CD4-positive, CD25-positive, alpha-beta regulatory T cell (primary cell): ENCODE data around the gene MUC3A. TPM values are rescaled to one million over a fixed set of nuclear protein-coding genes. Genes with fewer than 3 reads are reported as not detected.

Experiments
- ATAC-seq, 2 donors: fragments of 150-1000 bp; cut with Tn5 transposase; one replicate each; pipeline ENCODE4 v1.10.0; 2021; ENCODE audit warnings: low read depth in 2 of 2, moderate number of reproducible peaks in 2 of 2, moderate library complexity in 1 of 2
- DNase-seq, 3 donors: peaks; one replicate each; pipeline versions ENCODE4 v3.0.0 to v3.0.0-alpha.2; 2012 to 2022; ENCODE audit warnings: mixed read lengths in 1 of 3
- H3K27ac ChIP-seq: one replicate; pipeline ENCODE4 v1.7.0; 2013; ENCODE audit warnings: mild to moderate bottlenecking, low read length; ENCODE audit not compliant: insufficient read depth, poor library complexity, severe bottlenecking
- H3K27me3 ChIP-seq: one replicate; pipeline ENCODE4 v1.7.0; 2013; ENCODE audit warnings: low read length; ENCODE audit not compliant: control insufficient read depth, insufficient read depth
- H3K36me3 ChIP-seq: one replicate; pipeline ENCODE4 v1.7.0; 2013; ENCODE audit warnings: mild to moderate bottlenecking, low read length, moderate library complexity; ENCODE audit not compliant: control insufficient read depth, insufficient read depth
- H3K4me1 ChIP-seq: 2 replicates; pipeline ENCODE4 v1.7.0; 2013; ENCODE audit warnings: mild to moderate bottlenecking, low read length; ENCODE audit not compliant: insufficient read depth, control insufficient read depth, poor library complexity, severe bottlenecking
- H3K4me3 ChIP-seq: one replicate; pipeline ENCODE4 v1.7.0; 2013; ENCODE audit warnings: low read depth, mild to moderate bottlenecking, low read length, moderate library complexity
- H3K9me3 ChIP-seq, 2 experiments: 1 replicate in 1 of 2; 2 replicates in 1 of 2; pipeline ENCODE4 v1.7.0; 2013; ENCODE audit warnings: low read length in 2 of 2, mild to moderate bottlenecking in 1 of 2, moderate library complexity in 1 of 2; ENCODE audit not compliant: control insufficient read depth in 2 of 2
- H3K27ac Mint-ChIP-seq, 3 donors: one replicate each; pipeline ENCODE4 v1.8.0; 2020 to 2022; ENCODE audit warnings: mild to moderate bottlenecking in 3 of 3, mixed read lengths in 3 of 3, moderate library complexity in 2 of 3
- H3K27me3 Mint-ChIP-seq: one replicate; pipeline ENCODE4 v1.8.0; 2022; ENCODE audit warnings: mild to moderate bottlenecking, mixed read lengths
- H3K36me3 Mint-ChIP-seq: one replicate; pipeline ENCODE4 v1.8.0; 2020; ENCODE audit warnings: mixed read lengths
- H3K4me1 Mint-ChIP-seq, 4 donors: one replicate each; pipeline ENCODE4 v1.8.0; 2020 to 2022; ENCODE audit warnings: mixed read lengths in 4 of 4, mild to moderate bottlenecking in 1 of 4
- H3K4me3 Mint-ChIP-seq, 4 donors: one replicate each; pipeline ENCODE4 v1.8.0; 2020 to 2022; ENCODE audit warnings: mild to moderate bottlenecking in 4 of 4, mixed read lengths in 4 of 4, moderate library complexity in 3 of 4
- H3K9me3 Mint-ChIP-seq, 7 donors: one replicate each; pipeline ENCODE4 v1.8.0; 2020 to 2022; ENCODE audit warnings: mixed read lengths in 7 of 7, mild to moderate bottlenecking in 3 of 7, moderate library complexity in 2 of 7
- polyA plus RNA-seq, 4 donors: library from polyadenylated mRNA; unstranded; fragments of 300-500 nt; fragmentation: Illumina TruSeq; gene quantifications; one replicate each; pipeline ENCODE4 v1.2.3, GENCODE V29; 2021
- total RNA-seq: library from RNA; stranded (reverse); gene quantifications from one replicate; pipeline ENCODE4 v1.2.3, GENCODE V29; 2022

Gene MUC3A
- total and polyA plus RNA-seq, 5 donors from 2014 or later = not detected

DNA sequence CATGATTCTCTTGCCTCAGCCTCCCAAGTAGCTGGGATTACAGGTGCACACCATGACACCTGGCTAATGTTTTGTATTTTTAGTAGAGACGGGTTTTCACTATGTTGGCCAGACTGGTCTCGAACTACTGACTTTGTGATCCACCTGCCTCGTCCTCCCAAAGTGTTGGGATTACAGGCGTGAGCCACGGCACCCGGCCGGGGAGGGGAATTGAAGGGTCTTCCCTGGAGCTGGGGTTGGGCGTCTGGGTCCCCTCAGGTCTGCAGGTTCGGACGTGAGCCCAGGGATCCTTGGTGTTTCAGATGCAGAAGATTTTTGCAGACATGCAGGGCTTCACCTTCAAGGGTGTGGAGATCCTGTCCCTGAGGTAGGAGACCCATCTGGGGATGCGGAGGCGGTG is 14.1 kb downstream of the MUC3A start:
- Mint-ChIP-seq H3K27ac (no peak overlapping the region), H3K4me1 (peaks cover 0 to 23% (median 12%) of the 10 kb centered on the region in 4 donors), H3K36me3 (peaks cover 6% of the 10 kb centered on the region), H3K9me3 (no peaks in the 10 kb centered on the region), H3K4me3 (no peak overlapping the region), H3K27me3 (peaks cover 36% of the 10 kb centered on the region)
- Histone ChIP-seq H3K4me1 (peaks cover 20% of the 10 kb centered on the region), H3K27ac (no peak overlapping the region), H3K4me3 (no peak overlapping the region), H3K36me3 (no peaks in the 10 kb centered on the region), H3K9me3 (no peaks in the 10 kb centered on the region), H3K27me3 (peaks cover 12% of the 10 kb centered on the region)
- ATAC-seq (no peak), DNase-seq (no peak)

DNA sequence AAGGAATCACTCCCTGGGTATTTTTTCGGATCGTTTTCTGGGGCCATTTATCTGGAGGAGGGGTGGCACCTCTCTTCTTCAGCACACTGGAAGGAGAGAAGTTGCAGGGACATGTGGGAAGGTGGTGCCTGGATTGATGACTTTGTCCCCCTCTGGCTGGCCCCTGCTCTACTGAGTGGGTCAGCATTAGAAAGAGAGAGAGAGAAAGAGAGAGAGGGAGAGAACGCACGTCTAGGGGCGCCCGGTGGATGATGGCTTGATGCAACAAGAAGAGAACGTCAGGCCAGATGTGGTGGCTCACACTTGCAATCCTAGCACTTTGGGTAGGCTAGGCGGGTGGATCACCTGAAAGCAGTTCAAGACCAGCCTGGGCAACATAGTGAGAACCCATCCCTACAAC is 14.5 kb downstream of the MUC3A start:
- Histone ChIP-seq H3K36me3 (no peaks in the 10 kb centered on the region), H3K4me1 (peaks cover 20% of the 10 kb centered on the region), H3K9me3 (no peaks in the 10 kb centered on the region), H3K27ac (no peak overlapping the region), H3K4me3 (no peak overlapping the region), H3K27me3 (peaks cover 12% of the 10 kb centered on the region)
- Mint-ChIP-seq H3K9me3 (no peaks in the 10 kb centered on the region), H3K4me1 (peaks cover 0 to 23% (median 12%) of the 10 kb centered on the region in 4 donors), H3K27ac (no peak overlapping the region), H3K4me3 (peak overlapping the region in 1 of 4 donors; percentile 16), H3K27me3 (peaks cover 38% of the 10 kb centered on the region), H3K36me3 (peaks cover 6% of the 10 kb centered on the region)
- DNase-seq (no peak), ATAC-seq (no peak)

DNA sequence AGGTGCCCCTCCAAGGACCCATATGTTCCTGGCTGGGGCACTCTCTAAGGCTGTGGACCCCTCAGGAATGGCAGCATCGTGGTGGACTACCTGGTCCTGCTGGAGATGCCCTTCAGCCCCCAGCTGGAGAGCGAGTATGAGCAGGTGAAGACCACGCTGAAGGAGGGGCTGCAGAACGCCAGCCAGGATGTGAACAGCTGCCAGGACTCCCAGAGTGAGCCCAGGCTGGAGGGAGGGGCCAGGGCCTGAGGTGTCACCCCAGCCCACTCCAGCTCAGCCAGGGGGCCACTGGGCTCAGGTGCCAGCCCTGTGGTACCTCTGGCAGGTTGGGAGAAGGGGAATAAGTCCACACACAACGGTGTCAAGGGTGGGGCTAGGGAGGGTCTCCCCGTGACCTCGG is 15.3 kb downstream of the MUC3A start:
- H3K9me3 Mint-ChIP-seq = no peaks in the 10 kb centered on the region
- no peak overlapping the region for H3K27ac Mint-ChIP-seq
- peaks cover 6% of the 10 kb centered on the region for H3K36me3 Mint-ChIP-seq
- Histone ChIP-seq H3K36me3 (no peaks in the 10 kb centered on the region), H3K9me3 (no peaks in the 10 kb centered on the region), H3K27ac (no peak overlapping the region), H3K4me1 (peaks cover 20% of the 10 kb centered on the region), H3K27me3 (peaks cover 12% of the 10 kb centered on the region), H3K4me3 (no peak overlapping the region)
- no peak for DNase-seq
- H3K4me1 Mint-ChIP-seq = peaks cover 0 to 23% (median 12%) of the 10 kb centered on the region in 4 donors
- no peak overlapping the region for H3K4me3 Mint-ChIP-seq
- H3K27me3 Mint-ChIP-seq = peaks cover 43% of the 10 kb centered on the region
- no peak for ATAC-seq

DNA sequence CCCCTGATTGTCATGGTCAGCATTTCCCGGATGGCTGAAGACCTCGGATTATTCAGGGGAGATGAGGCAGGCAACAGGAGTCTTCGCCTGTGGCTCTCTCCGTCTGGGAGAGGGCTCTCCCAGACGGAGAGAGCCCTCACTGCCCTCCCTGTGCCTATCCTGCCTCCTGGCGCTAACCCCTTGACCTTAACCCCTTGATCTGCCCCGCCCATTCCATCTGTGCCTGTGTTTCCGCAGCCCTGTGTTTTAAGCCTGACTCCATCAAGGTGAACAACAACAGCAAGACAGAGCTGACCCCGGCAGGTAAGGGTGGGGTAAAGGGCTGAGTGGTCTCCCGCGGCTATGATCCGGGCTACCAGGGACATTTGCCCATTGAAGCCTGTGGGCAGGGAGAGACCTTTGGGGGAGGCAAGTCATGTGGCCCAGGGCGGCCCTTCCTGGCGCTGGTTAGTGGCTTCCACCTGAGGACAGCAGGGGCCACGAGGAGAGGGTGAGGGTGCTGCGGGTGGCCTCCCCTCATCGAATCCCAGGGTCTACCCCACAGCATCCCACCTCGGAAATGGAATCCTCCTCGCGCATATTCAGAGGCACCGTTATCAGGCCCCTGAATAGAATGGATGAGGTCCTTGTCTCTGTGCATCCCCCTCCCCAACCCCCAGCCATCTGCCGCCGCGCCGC is 15.8 kb downstream of the MUC3A start:
- Histone ChIP-seq H3K9me3 (no peaks in the 10 kb centered on the region), H3K36me3 (no peaks in the 10 kb centered on the region), H3K27me3 (peaks cover 12% of the 10 kb centered on the region), H3K4me1 (peaks cover 20% of the 10 kb centered on the region), H3K4me3 (no peak overlapping the region), H3K27ac (no peak overlapping the region)
- Mint-ChIP-seq H3K27me3 (peaks cover 44% of the 10 kb centered on the region), H3K4me1 (peaks cover 0 to 23% (median 12%) of the 10 kb centered on the region in 4 donors), H3K9me3 (no peaks in the 10 kb centered on the region), H3K36me3 (peaks cover 6% of the 10 kb centered on the region), H3K4me3 (peak overlapping the region in 3 of 4 donors; percentile 72 to 89 (median 82)), H3K27ac (no peak overlapping the region)
- DNase-seq (no peak), ATAC-seq (no peak)

DNA sequence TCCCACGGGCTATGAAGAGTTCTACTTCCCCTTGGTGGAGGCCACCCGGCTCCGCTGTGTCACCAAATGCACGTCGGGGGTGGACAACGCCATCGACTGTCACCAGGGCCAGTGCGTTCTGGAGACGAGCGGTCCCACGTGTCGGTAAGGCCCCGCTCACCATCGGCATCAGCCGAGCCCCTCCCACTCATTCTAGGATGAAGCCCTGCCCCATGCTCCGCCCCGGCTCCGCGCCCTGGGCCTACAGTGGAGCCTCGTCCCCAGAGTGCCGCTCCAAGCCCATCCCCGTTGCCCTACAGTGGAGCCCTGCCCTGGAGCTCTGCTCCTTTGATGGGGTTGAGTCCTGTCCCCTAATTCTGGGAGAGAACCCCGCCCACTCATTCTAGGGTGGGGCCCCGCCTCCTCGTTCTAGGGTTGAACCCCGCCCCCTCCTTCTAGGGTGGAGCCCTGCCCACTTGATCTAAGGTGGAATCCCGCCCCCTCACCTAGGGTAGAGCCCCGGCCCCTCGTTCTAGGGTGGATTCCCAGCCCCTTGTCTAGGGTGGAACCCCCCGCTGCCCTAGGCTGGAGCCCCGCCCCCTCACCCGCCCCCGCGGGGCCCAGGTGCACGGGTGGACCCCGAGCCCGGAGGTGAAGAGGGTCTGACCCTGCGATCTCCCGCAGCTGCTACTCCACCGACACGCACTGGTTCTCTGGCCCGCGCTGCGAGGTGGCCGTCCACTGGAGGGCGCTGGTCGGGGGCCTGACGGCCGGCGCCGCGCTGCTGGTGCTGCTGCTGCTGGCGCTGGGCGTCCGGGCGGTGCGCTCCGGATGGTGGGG is 16.6 kb downstream of the MUC3A start:
- no peak overlapping the region for H3K27ac ChIP-seq
- Mint-ChIP-seq H3K36me3 (peaks cover 6% of the 10 kb centered on the region), H3K9me3 (no peaks in the 10 kb centered on the region), H3K4me3 (peak overlapping the region; percentile 61 to 89 (median 77)), H3K4me1 (peaks cover 0 to 23% (median 12%) of the 10 kb centered on the region in 4 donors), H3K27ac (no peak overlapping the region), H3K27me3 (peaks cover 44% of the 10 kb centered on the region)
- peak; percentile 48 to 64 for ATAC-seq
- no peaks in the 10 kb centered on the region for H3K9me3 ChIP-seq
- H3K36me3 ChIP-seq = no peaks in the 10 kb centered on the region
- DNase-seq = peak; percentile 48 to 65 (median 54)
- peaks cover 8% of the 10 kb centered on the region for H3K27me3 ChIP-seq
- H3K4me1 ChIP-seq = peaks cover 20% of the 10 kb centered on the region
- H3K4me3 ChIP-seq = no peak overlapping the region

DNA sequence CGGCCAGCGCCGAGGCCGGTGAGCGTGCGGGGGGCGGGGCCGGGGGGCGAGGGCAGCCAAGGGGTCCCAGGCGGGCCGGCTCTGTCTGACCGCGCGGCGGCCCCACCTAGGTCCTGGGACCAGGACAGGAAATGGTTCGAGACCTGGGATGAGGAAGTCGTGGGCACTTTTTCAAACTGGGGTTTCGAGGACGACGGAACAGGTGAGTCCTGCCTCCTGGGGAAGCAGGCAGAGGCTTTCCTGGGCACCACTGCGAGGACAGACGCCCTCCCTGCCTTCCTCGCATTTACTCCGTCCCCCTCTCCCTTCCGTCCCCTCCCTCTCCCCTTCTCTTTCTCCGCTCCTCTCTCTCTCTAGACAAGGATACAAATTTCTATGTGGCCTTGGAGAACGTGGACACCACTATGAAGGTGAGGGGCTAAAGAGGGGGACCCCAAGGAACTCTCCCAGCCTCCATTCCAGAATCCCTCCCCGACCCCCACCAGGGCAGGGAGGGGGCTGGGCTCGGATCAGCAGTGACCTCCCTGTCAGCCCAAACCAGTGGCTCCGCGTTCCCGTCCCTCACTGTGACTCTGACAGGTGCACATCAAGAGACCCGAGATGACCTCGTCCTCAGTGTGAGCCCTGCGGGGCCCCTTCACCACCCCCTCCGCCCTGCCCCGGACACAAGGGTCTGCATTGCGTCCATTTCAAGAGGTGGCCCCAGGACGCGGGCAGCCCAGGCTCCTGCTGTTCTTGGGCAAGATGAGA is 17.4 kb downstream of the MUC3A start:
- no peaks in the 10 kb centered on the region for H3K9me3 ChIP-seq
- Mint-ChIP-seq H3K27ac (no peak overlapping the region), H3K4me1 (peaks cover 0 to 23% (median 12%) of the 10 kb centered on the region in 4 donors), H3K4me3 (peak overlapping the region; percentile 56 to 81 (median 74)), H3K9me3 (no peaks in the 10 kb centered on the region), H3K27me3 (peaks cover 47% of the 10 kb centered on the region), H3K36me3 (peaks cover 6% of the 10 kb centered on the region)
- ATAC-seq (peak in 1 of 2 donors; percentile 6), DNase-seq (no peak)
- H3K27me3 ChIP-seq = peaks cover 8% of the 10 kb centered on the region
- no peaks in the 10 kb centered on the region for H3K36me3 ChIP-seq
- no peak overlapping the region for H3K4me3 ChIP-seq
- H3K4me1 ChIP-seq = peaks cover 20% of the 10 kb centered on the region
- no peak overlapping the region for H3K27ac ChIP-seq

DNA sequence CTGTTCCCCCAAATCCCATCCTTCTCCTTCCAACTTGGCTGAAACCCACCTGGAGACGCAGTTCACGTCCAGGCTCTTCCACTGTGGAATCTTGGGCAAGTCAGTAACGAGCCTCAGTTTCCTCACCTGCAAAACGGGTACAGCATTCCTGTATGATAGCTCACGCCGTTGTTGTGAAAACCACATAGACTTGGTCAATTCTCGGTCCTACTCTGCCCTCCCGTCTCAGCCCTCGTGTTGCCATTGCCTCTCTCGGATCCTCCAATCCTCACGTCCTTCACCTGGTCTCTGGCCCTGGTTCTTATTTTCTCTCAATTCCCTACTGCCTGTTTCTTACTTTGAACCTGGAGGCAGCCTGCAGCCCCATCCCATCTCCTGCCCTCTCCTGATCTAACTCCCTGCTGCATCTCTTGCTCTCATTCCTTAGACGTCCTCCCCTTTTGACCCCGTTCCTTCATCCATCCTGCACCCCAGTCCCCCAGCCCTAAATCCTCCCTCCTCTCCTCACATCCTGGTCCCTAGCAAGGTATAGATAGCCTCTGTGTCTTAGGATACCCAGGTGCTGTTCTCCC is 18.0 kb downstream of the MUC3A start:
- Histone ChIP-seq H3K4me3 (no peak overlapping the region), H3K27me3 (peaks cover 8% of the 10 kb centered on the region), H3K27ac (no peak overlapping the region), H3K4me1 (peaks cover 20% of the 10 kb centered on the region), H3K36me3 (no peaks in the 10 kb centered on the region), H3K9me3 (no peaks in the 10 kb centered on the region)
- Mint-ChIP-seq H3K36me3 (peaks cover 6% of the 10 kb centered on the region), H3K9me3 (no peaks in the 10 kb centered on the region), H3K4me3 (peak overlapping the region; percentile 56 to 81 (median 66)), H3K27me3 (peaks cover 48% of the 10 kb centered on the region), H3K27ac (no peak overlapping the region), H3K4me1 (peaks cover 0 to 23% (median 12%) of the 10 kb centered on the region in 4 donors)
- ATAC-seq (no peak), DNase-seq (no peak)
